ENCODE data around the gene PROK1.

Gene PROK1

GRCh38 chr1:110488161-110488560 lies 37.2 kb downstream of the PROK1 start:
- no peak overlapping the region for H3K23ac ChIP-seq (ENCODE audit: low read length)
- no peaks in the 10 kb centered on the region for H3K36me3 ChIP-seq (ENCODE audit: control insufficient read depth in 1 of 2, insufficient read depth in 2 of 2, low read length in 2 of 2)
- H3K14ac ChIP-seq (ENCODE audit: low read length) = no peak overlapping the region
- no peaks in the 10 kb centered on the region for H3K79me1 ChIP-seq (ENCODE audit: low read length)
- no peaks in the 10 kb centered on the region for H3K27me3 ChIP-seq (ENCODE audit: insufficient read depth, low read length)
- no CpG with 5 or more reads among the region's 12 CpGs for WGBS (ENCODE audit: extremely low coverage, insufficient coverage, insufficient read length)
- no peak overlapping the region for H4K12ac ChIP-seq (ENCODE audit: low read depth, low read length)
- no peak overlapping the region for H3K18ac ChIP-seq (ENCODE audit: low read length)
- DNase-seq = no peak
- H2AFZ ChIP-seq (ENCODE audit: insufficient read depth, low read length, poor library complexity) = no peak overlapping the region
- no peak overlapping the region for H2AK5ac ChIP-seq (ENCODE audit: low read length)
- H3K4ac ChIP-seq (ENCODE audit: low read depth, low read length) = no peak overlapping the region
- no peak overlapping the region for H3K27ac ChIP-seq (ENCODE audit: low read depth, low read length)
- H2BK120ac ChIP-seq (ENCODE audit: insufficient read depth, low read length, poor library complexity) = no peak overlapping the region
- H3K9me3 ChIP-seq (ENCODE audit: insufficient read depth, low read depth, low read length) = no peaks in the 10 kb centered on the region
- H3K9ac ChIP-seq (ENCODE audit: low read length) = no peak overlapping the region
- no peaks in the 10 kb centered on the region for H3K79me2 ChIP-seq (ENCODE audit: control insufficient read depth, insufficient read depth, low read length, poor library complexity)
- H3K4me1 ChIP-seq (ENCODE audit: control insufficient read depth in 1 of 2, insufficient read depth in 2 of 2, low read length in 2 of 2) = no peaks in the 10 kb centered on the region
- H3K4me3 ChIP-seq (ENCODE audit: low read depth, low read length) = no peak overlapping the region
- no peak overlapping the region for H2BK5ac ChIP-seq (ENCODE audit: low read depth, low read length, poor library complexity)
- H4K8ac ChIP-seq (ENCODE audit: low read depth, low read length) = no peak overlapping the region
- no peak overlapping the region for H3K4me2 ChIP-seq (ENCODE audit: low read length)
- no peak overlapping the region for H4K91ac ChIP-seq (ENCODE audit: low read depth, low read length)
- H2BK12ac ChIP-seq (ENCODE audit: low read length) = no peak overlapping the region

GRCh38 chr1:110488867-110489266 lies 37.9 kb downstream of the PROK1 start:
- no peak overlapping the region for H2AK5ac ChIP-seq (ENCODE audit: low read length)

GRCh38 chr1:110489406-110489805 lies 38.5 kb downstream of the PROK1 start:
- H2BK5ac ChIP-seq (ENCODE audit: low read depth, low read length, poor library complexity) = no peak overlapping the region
- no CpG with 5 or more reads among the region's 15 CpGs for WGBS (ENCODE audit: extremely low coverage, insufficient coverage, insufficient read length)
- no peaks in the 10 kb centered on the region for H3K79me1 ChIP-seq (ENCODE audit: low read length)

More at GRCh38 chr1:110488867-110489266, 37.9 kb downstream of the PROK1 start:
- Histone ChIP-seq H3K4me3 (ENCODE audit: low read depth, low read length) (no peak overlapping the region), H2BK120ac (ENCODE audit: insufficient read depth, low read length, poor library complexity) (no peak overlapping the region), H3K4ac (ENCODE audit: low read depth, low read length) (no peak overlapping the region), H2AFZ (ENCODE audit: insufficient read depth, low read length, poor library complexity) (no peak overlapping the region), H3K9me3 (ENCODE audit: insufficient read depth, low read depth, low read length) (no peaks in the 10 kb centered on the region), H4K12ac (ENCODE audit: low read depth, low read length) (no peak overlapping the region), H3K4me2 (ENCODE audit: low read length) (no peak overlapping the region), H3K36me3 (ENCODE audit: control insufficient read depth in 1 of 2, insufficient read depth in 2 of 2, low read length in 2 of 2) (no peaks in the 10 kb centered on the region), H3K18ac (ENCODE audit: low read length) (no peak overlapping the region), H3K9ac (ENCODE audit: low read length) (no peak overlapping the region), H3K14ac (ENCODE audit: low read length) (no peak overlapping the region), H3K23ac (ENCODE audit: low read length) (no peak overlapping the region), H3K79me1 (ENCODE audit: low read length) (no peaks in the 10 kb centered on the region), H3K4me1 (ENCODE audit: control insufficient read depth in 1 of 2, insufficient read depth in 2 of 2, low read length in 2 of 2) (no peaks in the 10 kb centered on the region), H2BK5ac (ENCODE audit: low read depth, low read length, poor library complexity) (no peak overlapping the region), H4K91ac (ENCODE audit: low read depth, low read length) (no peak overlapping the region), H3K27ac (ENCODE audit: low read depth, low read length) (no peak overlapping the region), H3K27me3 (ENCODE audit: insufficient read depth, low read length) (no peaks in the 10 kb centered on the region), H3K79me2 (ENCODE audit: control insufficient read depth, insufficient read depth, low read length, poor library complexity) (no peaks in the 10 kb centered on the region), H2BK12ac (ENCODE audit: low read length) (no peak overlapping the region), H4K8ac (ENCODE audit: low read depth, low read length) (no peak overlapping the region)
- DNase-seq = no peak
- no CpG with 5 or more reads among the region's 3 CpGs for WGBS (ENCODE audit: extremely low coverage, insufficient coverage, insufficient read length)

GRCh38 chr1:110489973-110490542 lies 39.1 kb downstream of the PROK1 start:
- Histone ChIP-seq H3K79me1 (ENCODE audit: low read length) (no peaks in the 10 kb centered on the region), H3K4me1 (ENCODE audit: control insufficient read depth in 1 of 2, insufficient read depth in 2 of 2, low read length in 2 of 2) (no peaks in the 10 kb centered on the region), H3K9me3 (ENCODE audit: insufficient read depth, low read depth, low read length) (no peaks in the 10 kb centered on the region), H3K18ac (ENCODE audit: low read length) (no peak overlapping the region), H3K23ac (ENCODE audit: low read length) (no peak overlapping the region), H3K9ac (ENCODE audit: low read length) (no peak overlapping the region), H4K8ac (ENCODE audit: low read depth, low read length) (no peak overlapping the region), H3K4me2 (ENCODE audit: low read length) (no peak overlapping the region), H3K36me3 (ENCODE audit: control insufficient read depth in 1 of 2, insufficient read depth in 2 of 2, low read length in 2 of 2) (no peaks in the 10 kb centered on the region), H3K79me2 (ENCODE audit: control insufficient read depth, insufficient read depth, low read length, poor library complexity) (no peaks in the 10 kb centered on the region), H2AK5ac (ENCODE audit: low read length) (no peak overlapping the region), H2AFZ (ENCODE audit: insufficient read depth, low read length, poor library complexity) (no peak overlapping the region), H3K27ac (ENCODE audit: low read depth, low read length) (no peak overlapping the region), H3K14ac (ENCODE audit: low read length) (no peak overlapping the region), H3K4ac (ENCODE audit: low read depth, low read length) (no peak overlapping the region), H2BK5ac (ENCODE audit: low read depth, low read length, poor library complexity) (no peak overlapping the region), H3K4me3 (ENCODE audit: low read depth, low read length) (no peak overlapping the region), H3K27me3 (ENCODE audit: insufficient read depth, low read length) (no peaks in the 10 kb centered on the region), H2BK120ac (ENCODE audit: insufficient read depth, low read length, poor library complexity) (no peak overlapping the region), H2BK12ac (ENCODE audit: low read length) (no peak overlapping the region), H4K12ac (ENCODE audit: low read depth, low read length) (no peak overlapping the region), H4K91ac (ENCODE audit: low read depth, low read length) (no peak overlapping the region)
- DNase-seq = no peak
- WGBS (ENCODE audit: extremely low coverage, insufficient coverage, insufficient read length) = no CpG with 5 or more reads among the region's 14 CpGs

More at GRCh38 chr1:110489406-110489805, 38.5 kb downstream of the PROK1 start:
- no peak overlapping the region for H3K9ac ChIP-seq (ENCODE audit: low read length)
- H4K91ac ChIP-seq (ENCODE audit: low read depth, low read length) = no peak overlapping the region
- no peaks in the 10 kb centered on the region for H3K4me1 ChIP-seq (ENCODE audit: control insufficient read depth in 1 of 2, insufficient read depth in 2 of 2, low read length in 2 of 2)
- H3K27me3 ChIP-seq (ENCODE audit: insufficient read depth, low read length) = no peaks in the 10 kb centered on the region
- H3K4me2 ChIP-seq (ENCODE audit: low read length) = no peak overlapping the region
- no peak overlapping the region for H4K12ac ChIP-seq (ENCODE audit: low read depth, low read length)
- no peak overlapping the region for H2AK5ac ChIP-seq (ENCODE audit: low read length)
- no peaks in the 10 kb centered on the region for H3K9me3 ChIP-seq (ENCODE audit: insufficient read depth, low read depth, low read length)
- no peak overlapping the region for H2BK12ac ChIP-seq (ENCODE audit: low read length)
- H3K79me2 ChIP-seq (ENCODE audit: control insufficient read depth, insufficient read depth, low read length, poor library complexity) = no peaks in the 10 kb centered on the region
- no peak overlapping the region for H3K4ac ChIP-seq (ENCODE audit: low read depth, low read length)
- no peak overlapping the region for H3K27ac ChIP-seq (ENCODE audit: low read depth, low read length)
- H3K14ac ChIP-seq (ENCODE audit: low read length) = no peak overlapping the region
- H4K8ac ChIP-seq (ENCODE audit: low read depth, low read length) = no peak overlapping the region
- no peak for DNase-seq
- H3K18ac ChIP-seq (ENCODE audit: low read length) = no peak overlapping the region
- no peak overlapping the region for H2BK120ac ChIP-seq (ENCODE audit: insufficient read depth, low read length, poor library complexity)
- H3K23ac ChIP-seq (ENCODE audit: low read length) = no peak overlapping the region
- no peak overlapping the region for H2AFZ ChIP-seq (ENCODE audit: insufficient read depth, low read length, poor library complexity)
- H3K36me3 ChIP-seq (ENCODE audit: control insufficient read depth in 1 of 2, insufficient read depth in 2 of 2, low read length in 2 of 2) = no peaks in the 10 kb centered on the region
- H3K4me3 ChIP-seq (ENCODE audit: low read depth, low read length) = no peak overlapping the region
